SK-N-MC (cell line): ENCODE measurements around the gene CRIM1.

Experiments used
- EZH2 ChIP-seq: fragments of 200-600 bp; sonication (generic); IDR thresholded peaks from one replicate; pipeline ENCODE4 v1.6.1; 2017; ENCODE audit warnings: antibody characterized with exemption
- FOXP2 ChIP-seq: optimal IDR thresholded peaks from 2 replicates; pipeline ENCODE3; 2011; ENCODE audit warnings: mild to moderate bottlenecking, moderate library complexity; ENCODE audit not compliant: insufficient read depth; ENCODE audit errors: extremely low read length, control extremely low read depth
- POLR2AphosphoS5 ChIP-seq: IDR thresholded peaks from 2 replicates; pipeline ENCODE4 v1.6.1; 2012; ENCODE audit warnings: mild to moderate bottlenecking, low read depth, low read length, borderline replicate concordance

DNA sequence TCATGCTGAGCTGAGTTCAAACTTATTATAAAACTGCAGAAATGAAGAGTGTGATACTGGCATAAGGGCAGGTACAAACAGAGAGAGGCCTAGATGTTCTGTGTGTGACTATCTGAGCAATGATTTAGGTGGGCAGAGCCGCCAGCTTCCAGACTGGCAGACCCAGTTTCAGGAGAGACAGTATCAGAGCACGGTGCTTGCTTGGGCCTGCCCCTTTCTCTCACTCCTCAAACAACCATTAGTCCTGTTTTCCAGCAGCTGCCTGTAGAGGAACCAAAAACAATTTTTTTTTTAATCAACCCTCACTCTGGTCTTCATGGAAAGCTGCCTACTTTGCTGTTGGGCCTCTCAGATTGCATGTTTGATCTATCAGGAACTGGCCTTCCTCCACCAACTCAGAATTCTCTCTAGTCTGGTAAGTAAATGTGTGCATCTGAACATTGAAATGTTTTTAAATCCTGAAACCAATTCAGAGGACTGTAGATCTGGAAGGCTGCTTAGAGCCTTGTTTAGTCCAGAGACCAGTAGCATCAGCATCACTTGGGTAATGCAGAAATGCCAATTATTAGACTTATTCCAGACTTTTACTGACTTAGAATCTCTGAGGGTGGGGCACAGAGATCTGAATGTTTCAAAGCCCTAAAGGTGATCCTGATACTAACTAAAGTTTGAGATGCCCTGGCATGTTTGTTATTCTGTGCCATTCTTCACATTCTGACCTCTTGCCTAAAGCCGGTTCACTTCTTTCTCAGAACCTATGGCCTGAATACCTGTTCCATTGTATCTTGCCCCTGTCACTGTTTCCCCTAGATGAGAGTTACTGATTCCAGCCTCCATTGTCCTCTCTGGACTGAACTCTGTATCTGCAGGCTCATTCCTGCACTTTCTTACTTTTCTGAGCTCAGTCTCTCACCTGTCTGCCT is 24.8 kb upstream of the CRIM1 start:
- TF ChIP-seq EZH2: no peak
- no peak for TF ChIP-seq POLR2AphosphoS5
- TF ChIP-seq FOXP2: no peak
